Measurements from ENCODE around the gene POMGNT2.
A peak's percentile ranks its signal among the peaks of the same experiment; 100 is the strongest.

The POMGNT2 gene

GRCh38 chr3:43105596-43106292, at the start of gene POMGNT2:
Gene POMGNT2, minus strand, starts transcription at chr3:43106079. Its CDS starts 24,648 bp downstream, at chr3:43081431.
- peak; percentile 63 for DNase-seq (ENCODE audit: low read depth)

- no peak for DNase-seq (ENCODE audit: low read depth)
These were observed 49.1 kb upstream of the POMGNT2 start for GRCh38 chr3:43154980-43155379.

- DNase-seq (ENCODE audit: low read depth), result peak; percentile 56
These were observed 47.6 kb upstream of the POMGNT2 start for GRCh38 chr3:43153216-43154083.

GRCh38 chr3:43152649-43153048, 46.8 kb upstream of the POMGNT2 start:
- DNase-seq (ENCODE audit: low read depth), result no peak

GRCh38 chr3:43148033-43148432, 42.2 kb upstream of the POMGNT2 start:
- no peak for DNase-seq (ENCODE audit: low read depth)

GRCh38 chr3:43146599-43146998, 40.7 kb upstream of the POMGNT2 start:
- DNase-seq (ENCODE audit: low read depth), result no peak

- DNase-seq (ENCODE audit: low read depth), result peak; percentile 3
These were observed 39.0 kb upstream of the POMGNT2 start for GRCh38 chr3:43144761-43145490.

GRCh38 chr3:43142472-43142871, 36.6 kb upstream of the POMGNT2 start:
- no peak for DNase-seq (ENCODE audit: low read depth)

- DNase-seq (ENCODE audit: low read depth), result no peak
These were observed 32.8 kb upstream of the POMGNT2 start for GRCh38 chr3:43138488-43139231.

- no peak for DNase-seq (ENCODE audit: low read depth)
These were observed 27.2 kb upstream of the POMGNT2 start for GRCh38 chr3:43132870-43133636.

- no peak for DNase-seq (ENCODE audit: low read depth)
These were observed 26.3 kb upstream of the POMGNT2 start for GRCh38 chr3:43132193-43132592.

GRCh38 chr3:43128464-43128863, 22.6 kb upstream of the POMGNT2 start:
- DNase-seq (ENCODE audit: low read depth), result peak; percentile 2

GRCh38 chr3:43126536-43126935, 20.7 kb upstream of the POMGNT2 start:
- DNase-seq (ENCODE audit: low read depth), result no peak

GRCh38 chr3:43123895-43124294, 18.0 kb upstream of the POMGNT2 start:
- no peak for DNase-seq (ENCODE audit: low read depth)

GRCh38 chr3:43120937-43121336, 15.1 kb upstream of the POMGNT2 start:
- DNase-seq (ENCODE audit: low read depth), result no peak

- no peak for DNase-seq (ENCODE audit: low read depth)
These were observed 11.4 kb upstream of the POMGNT2 start for GRCh38 chr3:43117257-43117656.

- DNase-seq (ENCODE audit: low read depth), result no peak
These were observed 7.8 kb upstream of the POMGNT2 start for GRCh38 chr3:43113671-43114070.

- DNase-seq (ENCODE audit: low read depth), result no peak
These were observed 382 bp upstream of the POMGNT2 start for GRCh38 chr3:43106293-43106628.

- no peak for DNase-seq (ENCODE audit: low read depth)
These were observed 951 bp downstream of the POMGNT2 start for GRCh38 chr3:43104660-43105595.

GRCh38 chr3:43104039-43104438, 1.8 kb downstream of the POMGNT2 start:
- no peak for DNase-seq (ENCODE audit: low read depth)
